ENCODE data around the gene S100P.
A peak's percentile ranks its signal among the peaks of the same experiment; 100 is the strongest.

GRCh38 chr4:6716018-6716911 lies 22.6 kb downstream of the S100P start, which contains the start of gene BLOC1S4:
- TF ChIP-seq CTCF (IDR thresholded peaks at IDR 0.05) (peak in 3 of 4 experiments; percentile 21 to 40 (median 35)), POLR2A (IDR thresholded peaks at IDR 0.05) (peak; percentile 90 to 91), POLR2AphosphoS5 (IDR thresholded peaks at IDR 0.05) (peak; percentile 97)

Measured in gastroesophageal sphincter (tissue), 3 donors.